Measurements from ENCODE around the gene TLE4. TPM values are rescaled to one million over a fixed set of nuclear protein-coding genes. Genes with fewer than 3 reads are reported as not detected.
A peak's percentile ranks its signal among the peaks of the same experiment; 100 is the strongest.

TLE4 gene
- polyA plus RNA-seq, 3 donors, result 64.4 to 73.5 (median 71.6) TPM

DNA sequence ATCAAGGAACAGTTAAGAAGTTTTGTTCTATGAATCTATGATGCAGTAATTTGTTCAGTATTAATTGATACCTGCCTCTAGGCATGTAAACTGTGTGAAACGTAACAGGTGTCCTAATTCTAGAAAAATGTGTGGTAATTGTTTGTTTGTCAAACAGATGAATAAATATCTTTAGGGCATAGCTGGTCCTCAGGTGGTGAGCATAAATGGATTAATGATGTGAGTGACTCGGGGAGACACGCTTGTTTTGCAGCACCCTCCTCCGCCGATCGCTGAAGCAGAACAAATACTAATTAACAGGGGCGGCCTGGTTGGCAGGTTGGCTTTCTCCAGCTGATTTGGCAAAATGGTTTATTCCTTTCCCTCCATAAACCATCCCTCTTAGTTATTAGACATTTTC is 88.8 kb downstream of the TLE4 start:
- no peak for DNase-seq (ENCODE audit: low read depth in 3 of 3, low spot score in 2 of 3)

GRCh38 chr9:79661279-79661678 is 89.5 kb downstream of the TLE4 start:
- no peak for DNase-seq (ENCODE audit: low read depth in 3 of 3, low spot score in 2 of 3)

GRCh38 chr9:79661886-79662536 is 90.2 kb downstream of the TLE4 start:
- DNase-seq (ENCODE audit: low read depth in 3 of 3, low spot score in 2 of 3), result no peak

DNA sequence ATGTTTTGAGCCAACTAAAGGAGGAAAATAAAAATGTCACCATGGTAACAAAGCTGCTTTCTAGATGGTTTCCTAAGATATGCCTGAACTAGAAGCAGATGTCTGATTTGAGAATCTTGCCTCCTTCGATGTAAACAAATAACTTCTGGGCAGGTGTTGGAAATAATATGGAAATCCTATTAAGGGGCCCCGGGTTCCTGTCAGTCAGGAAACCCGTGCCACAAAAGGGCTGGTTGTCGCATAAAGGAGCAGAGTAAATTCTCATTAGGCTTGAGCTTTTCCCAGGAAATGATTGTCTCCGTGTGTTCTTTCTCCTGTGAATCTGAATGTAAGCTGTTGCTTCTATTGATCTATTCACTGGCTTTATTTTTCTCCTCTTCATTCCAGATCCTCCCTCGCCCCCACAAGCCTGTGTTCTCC is 90.8 kb downstream of the TLE4 start:
- peak in 1 of 3 donors; percentile 23 for DNase-seq (ENCODE audit: low read depth in 3 of 3, low spot score in 2 of 3)

DNA sequence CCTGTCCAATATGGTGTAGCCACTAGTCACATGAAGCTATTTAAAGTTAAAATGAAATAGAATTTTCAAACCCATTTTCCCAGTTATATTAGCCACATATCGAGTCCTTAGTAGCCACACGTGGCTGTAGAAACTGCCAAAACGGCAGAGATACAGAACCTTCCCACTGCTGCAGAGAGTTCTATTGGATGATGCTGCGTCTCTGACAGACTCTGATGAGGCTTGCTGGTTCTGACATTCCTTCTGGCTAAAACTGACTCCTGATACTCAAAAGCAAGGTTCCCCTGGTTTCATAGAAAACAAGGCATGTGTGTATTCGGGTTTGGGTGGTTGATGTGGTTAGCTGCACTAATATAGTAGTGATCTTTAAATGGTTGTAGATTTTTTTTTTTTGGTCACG is 91.5 kb downstream of the TLE4 start:
- no peak for DNase-seq (ENCODE audit: low read depth in 3 of 3, low spot score in 2 of 3)

- DNase-seq (ENCODE audit: low read depth in 3 of 3, low spot score in 2 of 3), result no peak
Measured at GRCh38 chr9:79663878-79664277, 92.1 kb downstream of the TLE4 start.

GRCh38 chr9:79664375-79664831 is 92.6 kb downstream of the TLE4 start:
- no peak for DNase-seq (ENCODE audit: low read depth in 3 of 3, low spot score in 2 of 3)

GRCh38 chr9:79665369-79665768 is 93.6 kb downstream of the TLE4 start:
- DNase-seq (ENCODE audit: low read depth in 3 of 3, low spot score in 2 of 3), result no peak

- no peak for DNase-seq (ENCODE audit: low read depth in 3 of 3, low spot score in 2 of 3)
Measured at GRCh38 chr9:79665931-79666330, 94.2 kb downstream of the TLE4 start.

- DNase-seq (ENCODE audit: low read depth in 3 of 3, low spot score in 2 of 3), result no peak
Measured at GRCh38 chr9:79667120-79667519, 95.4 kb downstream of the TLE4 start.

GRCh38 chr9:79667817-79668436 is 96.2 kb downstream of the TLE4 start:
- no peak for DNase-seq (ENCODE audit: low read depth in 3 of 3, low spot score in 2 of 3)

DNA sequence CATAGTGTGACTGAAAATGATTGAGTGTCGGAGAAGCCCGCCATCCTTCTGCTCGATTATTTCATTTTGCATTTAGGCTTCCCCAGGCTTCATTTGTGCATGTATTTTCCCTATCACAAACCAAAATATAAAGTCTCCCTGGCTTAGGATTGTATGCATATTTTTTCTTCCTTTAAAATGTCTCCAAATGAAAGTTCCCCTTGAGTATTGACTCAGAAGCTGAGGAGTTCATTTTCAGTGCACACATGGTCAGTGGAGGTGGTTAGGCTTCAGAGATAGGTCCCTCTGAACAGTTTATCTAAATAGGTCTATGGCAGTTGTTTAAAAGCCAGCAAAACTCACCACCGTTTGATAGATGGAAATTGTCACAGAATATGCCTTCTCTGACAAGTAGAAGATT is 97.2 kb downstream of the TLE4 start:
- DNase-seq (ENCODE audit: low read depth in 3 of 3, low spot score in 2 of 3), result no peak

DNA sequence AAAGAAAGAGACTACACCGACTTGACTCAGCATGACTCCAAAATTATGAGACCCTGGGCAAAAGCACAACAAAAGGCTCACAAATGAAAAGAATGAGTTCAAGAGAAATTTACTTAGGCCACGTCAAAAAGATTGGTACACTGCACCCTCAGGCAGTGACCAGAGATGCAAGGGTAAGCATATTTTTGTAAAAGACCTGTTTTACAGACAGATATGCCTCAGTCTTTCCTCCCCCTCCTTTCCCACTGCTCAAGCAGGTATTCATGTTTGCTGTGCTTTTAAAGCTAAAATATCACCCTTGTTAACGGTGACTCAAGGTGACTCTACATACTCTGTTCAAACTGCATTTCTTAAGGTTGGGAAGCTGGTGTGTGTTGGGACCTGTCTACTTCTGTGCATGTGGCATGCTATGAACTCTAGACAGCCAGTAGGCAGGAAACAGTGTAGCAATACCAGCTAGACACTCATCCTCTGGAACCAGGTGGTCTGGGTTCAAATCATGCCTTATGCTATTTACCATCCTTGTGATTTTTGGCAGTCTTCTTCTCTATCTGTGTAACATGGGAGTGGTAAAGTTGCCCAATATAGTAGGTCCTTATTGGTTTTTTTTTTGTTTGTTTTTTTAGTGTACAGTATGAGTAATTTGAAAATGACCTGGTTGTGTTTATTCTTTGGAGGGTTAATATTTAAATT is 98.7 kb downstream of the TLE4 start:
- DNase-seq (ENCODE audit: low read depth in 3 of 3, low spot score in 2 of 3), result no peak

GRCh38 chr9:79671558-79671957 is 99.8 kb downstream of the TLE4 start:
- DNase-seq (ENCODE audit: low read depth in 3 of 3, low spot score in 2 of 3), result no peak

GRCh38 chr9:79672236-79672635 is 100.5 kb downstream of the TLE4 start:
- no peak for DNase-seq (ENCODE audit: low read depth in 3 of 3, low spot score in 2 of 3)

DNA sequence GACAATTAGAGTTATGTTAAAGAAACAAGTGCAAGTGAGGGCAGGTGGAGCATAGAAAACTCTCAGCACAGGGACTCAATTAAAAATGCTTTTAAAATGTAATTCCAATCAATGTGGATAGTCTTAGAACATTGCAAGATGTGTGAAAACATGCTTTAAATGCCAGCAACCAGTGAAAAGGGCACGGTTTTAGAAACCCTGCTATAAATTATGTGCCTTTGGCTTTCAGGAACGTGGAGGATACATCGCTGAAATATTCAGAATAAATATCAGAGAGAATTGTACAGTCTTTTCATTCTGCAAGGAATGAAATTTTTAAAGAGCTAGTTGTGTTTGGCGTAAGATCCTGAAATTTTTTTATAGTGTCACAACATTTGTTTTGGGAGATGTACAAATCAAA is 101.1 kb downstream of the TLE4 start:
- no peak for DNase-seq (ENCODE audit: low read depth in 3 of 3, low spot score in 2 of 3)

DNA sequence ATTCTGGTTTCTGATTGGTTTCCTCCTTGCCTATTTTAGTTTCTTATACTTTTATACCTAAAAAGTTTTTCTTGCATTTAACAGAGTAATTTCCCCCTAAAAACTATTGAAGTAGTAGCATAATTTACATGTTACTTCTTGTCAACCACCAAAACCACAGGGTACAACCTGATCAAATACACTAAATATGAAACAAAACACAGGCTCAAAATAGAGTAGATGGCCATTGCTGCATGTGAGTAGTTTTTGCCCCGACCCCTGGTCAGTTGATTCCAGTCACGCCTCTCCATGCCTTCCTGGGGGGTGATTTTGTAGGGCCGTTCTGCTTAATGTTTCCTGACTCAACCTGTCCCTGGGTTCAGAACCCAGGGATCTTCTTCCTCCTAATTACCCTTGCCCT is 101.8 kb downstream of the TLE4 start:
- no peak for DNase-seq (ENCODE audit: low read depth in 3 of 3, low spot score in 2 of 3)

- no peak for DNase-seq (ENCODE audit: low read depth in 3 of 3, low spot score in 2 of 3)
Measured at GRCh38 chr9:79674052-79674777, 102.5 kb downstream of the TLE4 start.

DNA sequence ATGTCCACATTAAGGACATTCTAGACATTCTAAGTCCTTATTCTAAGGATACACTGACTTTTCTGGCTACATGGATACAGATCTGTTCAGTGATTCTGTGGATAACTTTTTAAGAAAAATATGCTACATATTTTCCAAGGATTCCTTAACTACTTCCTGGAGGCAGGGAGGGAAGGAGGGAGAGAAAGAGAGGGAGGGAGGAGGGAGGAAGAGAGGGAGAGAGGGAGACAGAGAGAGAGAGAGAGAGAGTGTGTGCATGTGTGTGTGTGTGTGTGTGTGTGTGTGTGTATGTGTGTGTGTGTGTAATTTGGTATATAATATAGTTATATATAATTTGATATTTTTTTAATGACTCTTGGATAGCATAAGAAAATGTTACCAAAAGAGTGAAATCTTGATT is 109.8 kb downstream of the TLE4 start:
- no peak for DNase-seq (ENCODE audit: low read depth in 3 of 3, low spot score in 2 of 3)

GRCh38 chr9:79682076-79682736 is 110.4 kb downstream of the TLE4 start:
- peak in 1 of 3 donors; percentile 46 for DNase-seq (ENCODE audit: low read depth in 3 of 3, low spot score in 2 of 3)

- no peak for DNase-seq (ENCODE audit: low read depth in 3 of 3, low spot score in 2 of 3)
Measured at GRCh38 chr9:79684059-79684458, 112.3 kb downstream of the TLE4 start.
